Measurements from ENCODE around the gene EMCN. TPM values are rescaled to one million over a fixed set of nuclear protein-coding genes. Genes with fewer than 3 reads are reported as not detected.
"Not testable (repeated sequence)": the region's sequence is repeated elsewhere in the genome, so short reads cannot be mapped to it uniquely, and the experiment has no call there.

EMCN gene
- total RNA-seq, 2 experiments from 2014 or later: not detected

- H3K9me3 Mint-ChIP-seq: no peaks in the 10 kb centered on the region
- H3K27me3 Mint-ChIP-seq: peaks cover 3% of the 10 kb centered on the region
- no peaks in the 10 kb centered on the region for H3K36me3 Mint-ChIP-seq
- H3K27ac Mint-ChIP-seq: no peak overlapping the region
- H3K4me3 Mint-ChIP-seq: no peak overlapping the region
- peaks cover 2% of the 10 kb centered on the region for H3K4me1 Mint-ChIP-seq
- DNase-seq: no peak
These were observed 86.4 kb downstream of the EMCN start for GRCh38 chr4:100431416-100431815.

- no peak for DNase-seq
- no peaks in the 10 kb centered on the region for H3K9me3 Mint-ChIP-seq
- H3K4me3 Mint-ChIP-seq: no peak overlapping the region
- H3K36me3 Mint-ChIP-seq: no peaks in the 10 kb centered on the region
- H3K27me3 Mint-ChIP-seq: peaks cover 3% of the 10 kb centered on the region
- peaks cover 2% of the 10 kb centered on the region for H3K4me1 Mint-ChIP-seq
- H3K27ac Mint-ChIP-seq: no peak overlapping the region
These were observed 87.4 kb downstream of the EMCN start for GRCh38 chr4:100430451-100430850.

GRCh38 chr4:100429616-100430015, 88.2 kb downstream of the EMCN start:
- Mint-ChIP-seq H3K36me3 (no peaks in the 10 kb centered on the region), H3K27ac (no peak overlapping the region), H3K27me3 (peaks cover 3% of the 10 kb centered on the region), H3K4me1 (peaks cover 2% of the 10 kb centered on the region), H3K9me3 (no peaks in the 10 kb centered on the region), H3K4me3 (no peak overlapping the region)
- DNase-seq: no peak

GRCh38 chr4:100428051-100428450, 89.8 kb downstream of the EMCN start:
- DNase-seq: no peak
- no peak overlapping the region for H3K27ac Mint-ChIP-seq
- H3K36me3 Mint-ChIP-seq: no peaks in the 10 kb centered on the region
- no peaks in the 10 kb centered on the region for H3K27me3 Mint-ChIP-seq
- H3K9me3 Mint-ChIP-seq: no peaks in the 10 kb centered on the region
- H3K4me1 Mint-ChIP-seq: peaks cover 2% of the 10 kb centered on the region
- H3K4me3 Mint-ChIP-seq: no peak overlapping the region

GRCh38 chr4:100424376-100424775, 93.4 kb downstream of the EMCN start:
- Mint-ChIP-seq H3K36me3 (no peaks in the 10 kb centered on the region), H3K27ac (no peak overlapping the region), H3K4me3 (no peak overlapping the region), H3K27me3 (no peaks in the 10 kb centered on the region), H3K4me1 (no peaks in the 10 kb centered on the region), H3K9me3 (no peaks in the 10 kb centered on the region)
- no peak for DNase-seq

- Mint-ChIP-seq H3K4me3 (no peak overlapping the region), H3K27me3 (peaks cover 4% of the 10 kb centered on the region), H3K27ac (no peak overlapping the region)
These were observed 94.9 kb downstream of the EMCN start for GRCh38 chr4:100422894-100423293.

GRCh38 chr4:100421361-100421978, 96.4 kb downstream of the EMCN start:
- H3K9me3 Mint-ChIP-seq: no peaks in the 10 kb centered on the region
- H3K27me3 Mint-ChIP-seq: peaks cover 4% of the 10 kb centered on the region
- H3K27ac Mint-ChIP-seq: no peak overlapping the region
- no peaks in the 10 kb centered on the region for H3K4me1 Mint-ChIP-seq
- no peak overlapping the region for H3K4me3 Mint-ChIP-seq
- no peak for DNase-seq
- no peaks in the 10 kb centered on the region for H3K36me3 Mint-ChIP-seq

More at GRCh38 chr4:100422894-100423293, 94.9 kb downstream of the EMCN start:
- Mint-ChIP-seq H3K36me3 (no peaks in the 10 kb centered on the region), H3K4me1 (no peaks in the 10 kb centered on the region), H3K9me3 (no peaks in the 10 kb centered on the region)
- no peak for DNase-seq

- no peak for DNase-seq
- Mint-ChIP-seq H3K36me3 (no peaks in the 10 kb centered on the region), H3K4me3 (no peak overlapping the region), H3K27me3 (peaks cover 4% of the 10 kb centered on the region), H3K9me3 (no peaks in the 10 kb centered on the region), H3K27ac (no peak overlapping the region), H3K4me1 (no peaks in the 10 kb centered on the region)
These were observed 97.3 kb downstream of the EMCN start for GRCh38 chr4:100420571-100420970.

- Mint-ChIP-seq H3K27ac (no peak overlapping the region), H3K36me3 (no peaks in the 10 kb centered on the region), H3K4me1 (no peaks in the 10 kb centered on the region), H3K27me3 (peaks cover 4% of the 10 kb centered on the region), H3K4me3 (no peak overlapping the region), H3K9me3 (no peaks in the 10 kb centered on the region)
- no peak for DNase-seq
These were observed 100.3 kb downstream of the EMCN start for GRCh38 chr4:100417565-100417964.

GRCh38 chr4:100414016-100414790, 103.6 kb downstream of the EMCN start:
- no peaks in the 10 kb centered on the region for H3K36me3 Mint-ChIP-seq
- peaks cover 4% of the 10 kb centered on the region for H3K27me3 Mint-ChIP-seq
- no peak for DNase-seq
- no peaks in the 10 kb centered on the region for H3K9me3 Mint-ChIP-seq
- no peaks in the 10 kb centered on the region for H3K4me1 Mint-ChIP-seq
- H3K4me3 Mint-ChIP-seq: no peak overlapping the region
- H3K27ac Mint-ChIP-seq: no peak overlapping the region

- Mint-ChIP-seq H3K4me1 (peaks cover 3% of the 10 kb centered on the region), H3K9me3 (no peaks in the 10 kb centered on the region), H3K27me3 (peaks cover 8% of the 10 kb centered on the region), H3K36me3 (no peaks in the 10 kb centered on the region), H3K27ac (no peak overlapping the region), H3K4me3 (no peak overlapping the region)
- DNase-seq: no peak
These were observed 126.0 kb downstream of the EMCN start for GRCh38 chr4:100391863-100392262.

GRCh38 chr4:100391086-100391485, 126.7 kb downstream of the EMCN start:
- H3K4me1 Mint-ChIP-seq: peaks cover 3% of the 10 kb centered on the region
- no peaks in the 10 kb centered on the region for H3K9me3 Mint-ChIP-seq
- H3K27me3 Mint-ChIP-seq: peaks cover 4% of the 10 kb centered on the region
- H3K4me3 Mint-ChIP-seq: no peak overlapping the region
- no peak overlapping the region for H3K27ac Mint-ChIP-seq
- H3K36me3 Mint-ChIP-seq: no peaks in the 10 kb centered on the region
- no peak for DNase-seq

GRCh38 chr4:100386270-100386669, 131.6 kb downstream of the EMCN start:
- no peak overlapping the region for H3K4me3 Mint-ChIP-seq
- no peak overlapping the region for H3K27ac Mint-ChIP-seq
- no peak for DNase-seq
- no peaks in the 10 kb centered on the region for H3K4me1 Mint-ChIP-seq
- H3K9me3 Mint-ChIP-seq: no peaks in the 10 kb centered on the region
- H3K27me3 Mint-ChIP-seq: peaks cover 4% of the 10 kb centered on the region
- no peaks in the 10 kb centered on the region for H3K36me3 Mint-ChIP-seq

GRCh38 chr4:100380401-100380800, 137.4 kb downstream of the EMCN start:
- not testable (repeated sequence) for H3K4me3 Mint-ChIP-seq, H3K4me1 Mint-ChIP-seq, H3K36me3 Mint-ChIP-seq, H3K27ac Mint-ChIP-seq, DNase-seq, H3K9me3 Mint-ChIP-seq
- peaks cover 13% of the 10 kb centered on the region for H3K27me3 Mint-ChIP-seq

GRCh38 chr4:100379583-100380105, 138.2 kb downstream of the EMCN start:
- Mint-ChIP-seq H3K4me1 (no peaks in the 10 kb centered on the region), H3K4me3 (no peak overlapping the region), H3K27ac (no peak overlapping the region), H3K27me3 (peaks cover 13% of the 10 kb centered on the region), H3K9me3 (no peaks in the 10 kb centered on the region), H3K36me3 (no peaks in the 10 kb centered on the region)
- no peak for DNase-seq

- Mint-ChIP-seq H3K36me3 (no peaks in the 10 kb centered on the region), H3K27me3 (peaks cover 3% of the 10 kb centered on the region), H3K9me3 (no peaks in the 10 kb centered on the region), H3K4me1 (no peaks in the 10 kb centered on the region), H3K4me3 (no peak overlapping the region), H3K27ac (no peak overlapping the region)
- DNase-seq: no peak
These were observed 145.4 kb downstream of the EMCN start for GRCh38 chr4:100372432-100372831.
